B cell (primary cell): ENCODE measurements around the gene CDC37. TPM values are rescaled to one million over a fixed set of nuclear protein-coding genes. Genes with fewer than 3 reads are reported as not detected.

Experiments used
- ATAC-seq: fragments of 200-7000 bp; cut with Tn5 transposase; one replicate; pipeline ENCODE4 v1.10.0; 2021; ENCODE audit warnings: low read depth, mild to moderate bottlenecking, moderate number of reproducible peaks, moderate library complexity
- CTCF ChIA-PET: fragments of 350-600 bp; sonication (Branson Sonifier 250); formaldehyde crosslinking; loops from one replicate; lab custom pipeline; 2021; ENCODE audit warnings: antibody characterized with exemption, inconsistent platforms; lab: Charles Lee
- POLR2A ChIA-PET: fragments of 350-600 bp; sonication (Branson Sonifier 250); formaldehyde crosslinking; loops from one replicate; lab custom pipeline; 2021; ENCODE audit warnings: antibody characterized with exemption; lab: Charles Lee
- DNase-seq: peaks from one replicate; pipeline ENCODE4 v3.0.0; 2013
- H2AFZ ChIP-seq: 2 replicates; pipeline ENCODE4 v1.6.1; 2012; ENCODE audit warnings: mild to moderate bottlenecking, low read depth, low read length; ENCODE audit not compliant: insufficient read depth, poor library complexity, severe bottlenecking
- H3K27ac ChIP-seq, 2 donors: 1 replicate in 1 of 2; 2 replicates in 1 of 2; pipeline ENCODE4 v1.5.1; 2012 to 2013; ENCODE audit warnings: low read length in 2 of 2, mild to moderate bottlenecking in 2 of 2, moderate library complexity in 1 of 2
- H3K27me3 ChIP-seq, 4 experiments: fragments of 200-600 bp in 1 of 4; sonication (generic) in 1 of 4; replicated peaks in 1 of 4; 1 replicate in 2 of 4; 2 replicates in 2 of 4; pipeline versions ENCODE4 v1.6.1 to v1.7.0; 2013 to 2016; ENCODE audit warnings: low read length in 3 of 4, mild to moderate bottlenecking in 2 of 4, mixed read lengths in 1 of 4, moderate library complexity in 1 of 4; ENCODE audit not compliant: insufficient read depth in 4 of 4, control insufficient read depth in 3 of 4; ENCODE audit errors: control extremely low read depth in 1 of 4
- H3K36me3 ChIP-seq, 2 experiments: replicated peaks in 1 of 2; 1 replicate in 1 of 2; 2 replicates in 1 of 2; pipeline versions ENCODE4 v1.6.1 to v1.7.1; 2013; ENCODE audit warnings: low read length in 1 of 2; ENCODE audit not compliant: insufficient read depth in 2 of 2, control insufficient read depth in 1 of 2; ENCODE audit errors: control extremely low read depth in 1 of 2, extremely low read depth in 1 of 2
- H3K4me1 ChIP-seq, 2 donors: fragments of 200-600 bp in 1 of 2; sonication (generic) in 1 of 2; 1 replicate in 1 of 2; 2 replicates in 1 of 2; pipeline versions ENCODE4 v1.5.1 to v1.6.1; 2013 to 2017; ENCODE audit warnings: low read length in 2 of 2; ENCODE audit not compliant: control insufficient read depth in 2 of 2, insufficient read depth in 2 of 2
- H3K4me2 ChIP-seq: replicated peaks from 2 replicates; pipeline ENCODE3; 2012; ENCODE audit warnings: mild to moderate bottlenecking, low read depth, low read length; ENCODE audit not compliant: poor library complexity, severe bottlenecking
- H3K4me3 ChIP-seq, 5 experiments: fragments of 200-600 bp in 1 of 5; sonication (generic) in 1 of 5; 1 replicate in 3 of 5; 2 replicates in 2 of 5; pipeline versions ENCODE4 v1.5.1 to v1.7.0; 2011 to 2016; ENCODE audit warnings: low read length in 4 of 5, mild to moderate bottlenecking in 4 of 5, low read depth in 2 of 5, control low read depth in 1 of 5, moderate library complexity in 1 of 5; ENCODE audit not compliant: insufficient read depth in 1 of 5; ENCODE audit errors: control extremely low read depth in 1 of 5, extremely low read depth in 1 of 5
- H3K79me2 ChIP-seq: fragments of 200-600 bp; sonication (generic); one replicate; pipeline ENCODE4 v1.6.0; 2016; ENCODE audit warnings: low read length; ENCODE audit not compliant: control insufficient read depth, insufficient read depth
- H3K9ac ChIP-seq: fragments of 200-600 bp; sonication (generic); 2 replicates; pipeline ENCODE4 v1.6.1; 2017; ENCODE audit warnings: mild to moderate bottlenecking, low read length, moderate library complexity
- H3K9me3 ChIP-seq, 3 donors: one replicate each; pipeline versions ENCODE4 v1.6.1 to v1.7.1; 2013; ENCODE audit warnings: low read length in 2 of 3; ENCODE audit not compliant: control insufficient read depth in 2 of 3, insufficient read depth in 1 of 3; ENCODE audit errors: control extremely low read depth in 1 of 3
- H4K20me1 ChIP-seq: 2 replicates; pipeline ENCODE4 v1.6.0; 2012; ENCODE audit warnings: mild to moderate bottlenecking, low read length; ENCODE audit not compliant: insufficient read depth, control insufficient read depth, poor library complexity, severe bottlenecking
- H3K27ac Mint-ChIP-seq: one replicate; pipeline ENCODE4 v1.8.0; 2021; ENCODE audit warnings: mixed read lengths
- H3K27me3 Mint-ChIP-seq: one replicate; pipeline ENCODE4 v1.8.0; 2021; ENCODE audit warnings: mixed read lengths
- H3K4me1 Mint-ChIP-seq: one replicate; pipeline ENCODE4 v1.8.0; 2021; ENCODE audit warnings: mixed read lengths
- H3K4me3 Mint-ChIP-seq: one replicate; pipeline ENCODE4 v1.8.0; 2021; ENCODE audit warnings: mixed read lengths
- H3K9me3 Mint-ChIP-seq: one replicate; pipeline ENCODE4 v1.8.0; 2022; ENCODE audit warnings: mixed read lengths; ENCODE audit not compliant: insufficient read depth
- CTCF ChIP-seq: fragments of 200-600 bp; IDR thresholded peaks from one replicate; pipeline ENCODE4 v1.8.0; 2022; ENCODE audit warnings: antibody characterized with exemption, mild to moderate bottlenecking
- EZH2 ChIP-seq: IDR thresholded peaks from 2 replicates; pipeline ENCODE4 v1.6.1; 2012; ENCODE audit warnings: borderline replicate concordance, low read depth, mild to moderate bottlenecking, moderate library complexity, low read length; ENCODE audit not compliant: insufficient read depth, poor library complexity, severe bottlenecking
- WGBS: methylation state at CpG from one replicate; pipeline ENCODE4 v1.1.5; 2013; ENCODE audit warnings: missing lambda C conversion rate; ENCODE audit not compliant: insufficient coverage; 5-methylcytosine and 5-hydroxymethylcytosine counted together
- intact Hi-C: fragments of 100-400 bp; cut with micrococcal nuclease; formaldehyde crosslinking; loops from one replicate; pipeline ENCODE4 v1.10.0; 2022
- polyA plus RNA-seq: library from polyadenylated mRNA; depleted of rRNA; stranded (reverse); fragments of >200 nt; gene quantifications from 2 replicates; pipeline ENCODE4 v1.2.3, GENCODE V29; 2012
- total RNA-seq, 2 donors: library from RNA; stranded (reverse); fragments of 120-200 nt in 1 of 2; gene quantifications; 1 replicate in 1 of 2; 2 replicates in 1 of 2; pipeline versions ENCODE4 v1.2.3 to v1.2.4, GENCODE V29; 2013 to 2022

The CDC37 gene
- total and polyA plus RNA-seq, 2 donors (not counting 1 experiment from before 2014, with no cell fraction given) = 193 to 408 TPM

DNA sequence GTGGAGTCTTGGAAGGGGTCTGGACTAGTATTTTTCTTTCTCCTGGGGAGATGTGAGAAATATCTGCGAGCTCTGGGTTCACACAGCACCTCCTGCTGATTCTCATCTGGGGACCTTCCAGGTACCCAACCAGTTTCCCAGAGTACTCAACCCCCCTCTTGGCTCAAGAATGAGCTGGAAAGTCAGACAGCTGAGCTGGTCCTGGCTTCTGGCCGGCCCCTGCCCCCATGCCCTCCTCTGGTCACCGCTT is 14.8 kb upstream of the CDC37 start:
- Mint-ChIP-seq H3K4me1 (peaks cover 58% of the 10 kb centered on the region), H3K27me3 (peaks cover 38% of the 10 kb centered on the region), H3K4me3 (peak overlapping the region; percentile 74), H3K9me3 (no peaks in the 10 kb centered on the region), H3K27ac (peak overlapping the region; percentile 56)
- ChIA-PET POLR2A (interaction anchor here (0.8 to 2.6 kb wide), 3 partner anchors 10 to 14 kb away, joined by 7 to 19 read pairs (median 8); partner anchors contain the start of gene CDC37), CTCF (interaction anchor here (0.6 to 18.8 kb wide), 10 partner anchors 10 to 316 kb away, joined by 3 to 282 read pairs (median 4); partner anchors contain the start of genes CDC37 and ICAM5)
- Histone ChIP-seq H3K36me3 (no peaks in the 10 kb centered on the region), H4K20me1 (no peaks in the 10 kb centered on the region), H3K27me3 (peaks cover 0 to 60% (median 38%) of the 10 kb centered on the region in 4 experiments), H3K79me2 (no peaks in the 10 kb centered on the region), H3K4me1 (peaks cover 64 to 73% of the 10 kb centered on the region in 2 donors), H3K9me3 (peaks cover 0 to 37% (median 0%) of the 10 kb centered on the region in 3 donors), H3K4me2 (peak overlapping the region; percentile 79), H3K4me3 (no peak overlapping the region), H3K27ac (no peak overlapping the region), H3K9ac (no peak overlapping the region), H2AFZ (no peak overlapping the region)
- no peak for DNase-seq
- intact Hi-C loops = loop anchor here (5.0 kb wide), 1 partner anchor 149 kb away; the partner anchor contains the start of genes CDKN2D and KRI1
- 19% methylated on average over 2 of the region's 3 CpGs for WGBS
- no peak for TF ChIP-seq CTCF
- no peak for TF ChIP-seq EZH2
- no peak for ATAC-seq

DNA sequence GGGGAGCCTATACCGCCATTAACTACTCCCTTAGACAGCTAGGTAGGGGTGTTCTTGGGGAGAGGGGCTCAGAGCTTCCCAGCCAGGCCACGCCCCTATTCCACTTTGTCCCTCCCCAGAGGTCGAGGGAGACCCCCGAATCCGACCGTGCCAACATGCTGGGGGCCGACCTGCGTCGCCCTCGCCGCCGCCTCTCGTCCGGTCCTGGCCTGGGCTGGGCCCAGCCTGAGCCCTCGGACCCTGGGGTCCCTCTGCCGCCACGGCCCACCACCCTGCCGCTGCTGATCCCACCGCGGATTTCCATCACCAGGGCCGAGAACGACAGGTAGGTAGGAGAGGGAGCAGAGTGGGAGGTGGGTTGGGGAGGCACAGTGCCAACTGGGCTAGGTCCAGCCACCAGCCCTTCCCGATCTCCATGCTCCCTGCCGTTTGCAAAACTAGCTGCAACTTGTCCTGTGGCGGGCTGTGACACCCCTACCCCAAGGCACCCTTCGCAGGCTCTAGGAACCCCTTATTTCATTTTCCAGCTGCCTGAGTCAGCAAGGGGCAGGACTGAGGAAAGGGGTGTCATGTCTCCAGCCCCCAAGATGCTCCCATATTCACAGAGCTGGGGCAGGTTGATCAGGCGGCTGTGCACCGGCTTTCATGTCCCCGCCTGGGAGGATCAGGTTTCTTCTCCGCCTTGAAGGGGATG is 14.3 kb upstream of the CDC37 start:
- Mint-ChIP-seq H3K27ac (peak overlapping the region; percentile 56), H3K27me3 (peaks cover 38% of the 10 kb centered on the region), H3K4me3 (peak overlapping the region; percentile 74), H3K4me1 (peaks cover 58% of the 10 kb centered on the region), H3K9me3 (no peaks in the 10 kb centered on the region)
- DNase-seq (peak; percentile 58), ATAC-seq (no peak)
- ChIA-PET CTCF (interaction anchor here (0.6 to 18.8 kb wide), 12 partner anchors 10 to 1196 kb away, joined by 3 to 282 read pairs (median 5); partner anchors contain the start of genes CDC37 and ICAM5), POLR2A (interaction anchor here (1.9 to 2.6 kb wide), 3 partner anchors 8 to 13 kb away, joined by 8 to 19 read pairs (median 10); partner anchors contain the start of gene CDC37)
- no peak overlapping the region for H2AFZ ChIP-seq
- peak overlapping the region; percentile 72 for H3K9ac ChIP-seq
- TF ChIP-seq CTCF = no peak
- TF ChIP-seq EZH2 = peak; percentile 14
- WGBS = 14% methylated on average over 26 of the region's 30 CpGs
- H3K9me3 ChIP-seq = peaks cover 0 to 37% (median 0%) of the 10 kb centered on the region in 3 donors
- no peaks in the 10 kb centered on the region for H3K79me2 ChIP-seq
- no peak overlapping the region for H3K4me3 ChIP-seq
- no peaks in the 10 kb centered on the region for H3K36me3 ChIP-seq
- intact Hi-C loops = loop anchor here (5.0 kb wide), 1 partner anchor 150 kb away; the partner anchor contains the start of genes CDKN2D and KRI1
- H3K4me1 ChIP-seq = peaks cover 64 to 78% of the 10 kb centered on the region in 2 donors
- no peaks in the 10 kb centered on the region for H4K20me1 ChIP-seq
- no peak overlapping the region for H3K27ac ChIP-seq
- peak overlapping the region; percentile 96 for H3K4me2 ChIP-seq
- H3K27me3 ChIP-seq = peaks cover 0 to 56% (median 36%) of the 10 kb centered on the region in 4 experiments
